Activated B cell treated with CpG ODN at 0.5 μM for 24 hours (primary cell): Measurements from ENCODE around the gene ST6GALNAC6. TPM values are rescaled to one million over a fixed set of nuclear protein-coding genes. Genes with fewer than 3 reads are reported as not detected.

Experiments
- ATAC-seq: fragments of 200-7000 bp; cut with Tn5 transposase; one replicate; pipeline ENCODE4 v1.10.0; 2021; ENCODE audit warnings: low read depth, mild to moderate bottlenecking, moderate library complexity
- CTCF ChIA-PET: fragments of 350-600 bp; sonication (Branson Sonifier 250); formaldehyde crosslinking; loops from one replicate; lab custom pipeline; 2021; ENCODE audit warnings: antibody characterized with exemption; lab: Charles Lee
- POLR2A ChIA-PET: fragments of 350-600 bp; sonication (Branson Sonifier 250); formaldehyde crosslinking; loops from one replicate; lab custom pipeline; 2021; ENCODE audit warnings: antibody characterized with exemption; lab: Charles Lee
- DNase-seq: peaks from one replicate; pipeline ENCODE4 v3.0.0; 2022
- H3K27ac Mint-ChIP-seq: one replicate; pipeline ENCODE4 v1.8.0; 2020; ENCODE audit warnings: mixed read lengths
- H3K27me3 Mint-ChIP-seq: one replicate; pipeline ENCODE4 v1.8.0; 2021; ENCODE audit warnings: mixed read lengths
- H3K36me3 Mint-ChIP-seq: one replicate; pipeline ENCODE4 v1.8.0; 2021; ENCODE audit warnings: low read depth, mixed read lengths
- H3K4me1 Mint-ChIP-seq: one replicate; pipeline ENCODE4 v1.8.0; 2021; ENCODE audit warnings: mixed read lengths
- H3K4me3 Mint-ChIP-seq: one replicate; pipeline ENCODE4 v1.8.0; 2020; ENCODE audit warnings: mild to moderate bottlenecking, mixed read lengths
- H3K9me3 Mint-ChIP-seq: one replicate; pipeline ENCODE4 v1.8.0; 2020; ENCODE audit warnings: mixed read lengths
- CTCF ChIP-seq: fragments of 200-600 bp; IDR thresholded peaks from one replicate; pipeline ENCODE4 v1.8.0; 2022; ENCODE audit warnings: antibody characterized with exemption, mild to moderate bottlenecking
- intact Hi-C: fragments of 100-400 bp; cut with micrococcal nuclease; formaldehyde crosslinking; loops from one replicate; pipeline ENCODE4 v1.15.1; 2024
- total RNA-seq: library from RNA; stranded (reverse); gene quantifications from 2 replicates; pipeline ENCODE4 v1.2.3, GENCODE V29; 2022

ST6GALNAC6 gene
- total RNA-seq, 1 donor from 2014 or later: 47.5 TPM

GRCh38 chr9:127942216-127943010 is 43.0 kb upstream of the ST6GALNAC6 start:
- H3K4me3 Mint-ChIP-seq: peak overlapping the region; percentile 54
- DNase-seq (peak; percentile 53), ATAC-seq (peak; percentile 56)
- H3K27me3 Mint-ChIP-seq: no peaks in the 10 kb centered on the region
- intact Hi-C loops: loop anchor here (1.0 to 2.0 kb wide), 5 partner anchors 13 to 175 kb away; partner anchors contain the start of gene EEIG1
- H3K9me3 Mint-ChIP-seq: no peaks in the 10 kb centered on the region
- POLR2A ChIA-PET: interaction anchor here (0.5 to 2.2 kb wide), 6 partner anchors 11 to 93 kb away, joined by 3 to 6 read pairs (median 4); partner anchors contain the start of gene PIP5KL1
- H3K36me3 Mint-ChIP-seq: peaks cover 60% of the 10 kb centered on the region
- CTCF ChIA-PET: interaction anchor here (0.7 to 7.3 kb wide), 16 partner anchors 8 to 175 kb away, joined by 3 to 160 read pairs (median 4); partner anchors contain the start of gene PIP5KL1
- H3K4me1 Mint-ChIP-seq: peaks cover 28% of the 10 kb centered on the region
- H3K27ac Mint-ChIP-seq: peak overlapping the region; percentile 82
- TF ChIP-seq CTCF: no peak

- ChIA-PET POLR2A (interaction anchor here (1.1 to 1.3 kb wide), 4 partner anchors 11 to 93 kb away, joined by 3 to 6 read pairs (median 4); partner anchors contain the start of gene PIP5KL1), CTCF (interaction anchor here (0.8 to 7.3 kb wide), 8 partner anchors 8 to 175 kb away, joined by 3 to 160 read pairs (median 4); partner anchors contain the start of gene PIP5KL1)
- no peaks in the 10 kb centered on the region for H3K9me3 Mint-ChIP-seq
- no peak for TF ChIP-seq CTCF
- no peak overlapping the region for H3K4me3 Mint-ChIP-seq
- H3K4me1 Mint-ChIP-seq: peaks cover 33% of the 10 kb centered on the region
- ATAC-seq (no peak), DNase-seq (no peak)
- no peaks in the 10 kb centered on the region for H3K27me3 Mint-ChIP-seq
- no peak overlapping the region for H3K27ac Mint-ChIP-seq
- H3K36me3 Mint-ChIP-seq: peaks cover 61% of the 10 kb centered on the region
- intact Hi-C loops: loop anchor here (2.0 kb wide), 2 partner anchors 39 to 143 kb away; partner anchors contain the start of gene EEIG1
Observed at GRCh38 chr9:127941961-127942215, 42.5 kb upstream of the ST6GALNAC6 start.

- Mint-ChIP-seq H3K4me3 (no peak overlapping the region), H3K27me3 (no peaks in the 10 kb centered on the region), H3K36me3 (peaks cover 60% of the 10 kb centered on the region), H3K4me1 (peaks cover 39% of the 10 kb centered on the region), H3K27ac (peak overlapping the region; percentile 14), H3K9me3 (no peaks in the 10 kb centered on the region)
- no peak for TF ChIP-seq CTCF
- ChIA-PET POLR2A (interaction anchor here (1.2 to 1.3 kb wide), 3 partner anchors 42 to 94 kb away, joined by 3 to 6 read pairs (median 5); no protein-coding TSS in a partner anchor), CTCF (interaction anchor here (1.1 to 7.3 kb wide), 7 partner anchors 7 to 176 kb away, joined by 3 to 160 read pairs (median 5); partner anchors contain the start of gene PIP5KL1)
- ATAC-seq: no peak
- no peak for DNase-seq
- intact Hi-C loops: no loop called here
Observed at GRCh38 chr9:127941062-127941960, 41.9 kb upstream of the ST6GALNAC6 start.

DNA sequence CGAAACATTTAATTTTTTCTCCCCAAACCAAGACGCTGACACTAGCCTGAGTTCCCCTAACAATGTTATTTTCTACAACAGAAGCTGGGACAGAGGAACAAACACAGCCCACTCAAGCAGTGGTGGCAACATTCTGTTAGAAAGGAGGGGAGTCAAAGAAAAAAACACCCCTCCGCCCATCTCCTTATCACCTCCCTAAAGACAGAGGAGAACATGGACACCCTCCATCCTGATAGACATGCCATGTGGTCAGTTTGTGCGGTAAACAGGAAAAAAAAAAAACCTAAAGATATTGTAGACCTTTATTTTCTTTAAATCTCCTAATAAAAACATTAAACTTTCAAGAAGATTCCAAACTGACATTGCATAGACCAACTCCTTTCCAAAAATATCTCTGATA is 41.2 kb upstream of the ST6GALNAC6 start:
- Mint-ChIP-seq H3K4me3 (no peak overlapping the region), H3K9me3 (no peaks in the 10 kb centered on the region), H3K27ac (peak overlapping the region; percentile 14), H3K36me3 (peaks cover 63% of the 10 kb centered on the region), H3K4me1 (peaks cover 46% of the 10 kb centered on the region), H3K27me3 (no peaks in the 10 kb centered on the region)
- no peak for ATAC-seq
- ChIA-PET POLR2A (interaction anchor here (1.2 kb wide), 1 partner anchor 94 kb away, joined by 5 read pairs; no protein-coding TSS in a partner anchor), CTCF (interaction anchor here (1.1 to 7.3 kb wide), 2 partner anchors 19 to 95 kb away, joined by 3 to 160 read pairs; no protein-coding TSS in a partner anchor)
- intact Hi-C loops: no loop called here
- no peak for TF ChIP-seq CTCF
- DNase-seq: no peak
